Lung (tissue), 12 donors: ENCODE results near the gene PDE1C. TPM values are rescaled to one million over a fixed set of nuclear protein-coding genes. Genes with fewer than 3 reads are reported as not detected.

ENCODE experiments used
- ATAC-seq: fragments of 200-7000 bp; cut with Tn5 transposase; one replicate; pipeline ENCODE4 v1.9.1; 2020; ENCODE audit warnings: moderate number of reproducible peaks; ENCODE audit not compliant: insufficient read depth, low FRiP score
- DNase-seq, 3 donors: peaks; one replicate each; pipeline ENCODE4 v3.0.0-alpha.2; 2013 to 2017
- H3K27ac ChIP-seq, 2 donors: one replicate each; pipeline ENCODE4 v1.5.1; 2013; ENCODE audit warnings: mild to moderate bottlenecking in 2 of 2, moderate library complexity in 2 of 2, control low read depth in 1 of 2, inconsistent platforms in 1 of 2, low read depth in 1 of 2, low read length in 1 of 2
- H3K27me3 ChIP-seq, 3 donors: one replicate each; pipeline ENCODE4 v1.5.1; 2013; ENCODE audit warnings: low read length in 2 of 3; ENCODE audit not compliant: control insufficient read depth in 3 of 3, insufficient read depth in 3 of 3
- H3K36me3 ChIP-seq, 4 donors: one replicate each; pipeline ENCODE4 v1.5.1; 2013; ENCODE audit warnings: low read length in 4 of 4, mild to moderate bottlenecking in 1 of 4, moderate library complexity in 1 of 4; ENCODE audit not compliant: control insufficient read depth in 4 of 4, insufficient read depth in 4 of 4
- H3K4me1 ChIP-seq, 5 donors: one replicate each; pipeline ENCODE4 v1.5.1; 2013; ENCODE audit warnings: low read length in 5 of 5, mild to moderate bottlenecking in 2 of 5, moderate library complexity in 1 of 5; ENCODE audit not compliant: control insufficient read depth in 5 of 5, insufficient read depth in 5 of 5
- H3K4me3 ChIP-seq: one replicate; pipeline ENCODE4 v1.5.1; 2013; ENCODE audit warnings: mild to moderate bottlenecking, control low read depth, moderate library complexity
- H3K9ac ChIP-seq, 2 donors: one replicate each; pipeline ENCODE4 v1.5.1; 2013; ENCODE audit warnings: low read length in 2 of 2, control low read depth in 1 of 2; ENCODE audit not compliant: insufficient read depth in 1 of 2
- H3K9me3 ChIP-seq, 4 donors: one replicate each; pipeline ENCODE4 v1.5.1; 2013; ENCODE audit warnings: low read length in 3 of 4, mild to moderate bottlenecking in 1 of 4, moderate library complexity in 1 of 4; ENCODE audit not compliant: control insufficient read depth in 4 of 4, insufficient read depth in 3 of 4
- WGBS, 2 donors: extraction: QIAGEN DNeasy Blood & Tissue Kit; methylation state at CpG; one replicate each; pipeline ENCODE4 v1.1.7; 2013; 5-methylcytosine and 5-hydroxymethylcytosine counted together
- polyA plus RNA-seq, 2 donors: library from polyadenylated mRNA; stranded (reverse); fragments of 200-250 nt; gene quantifications; one replicate each; pipeline ENCODE4 v1.2.1, GENCODE V29; 2013
- total RNA-seq, 2 donors: library from RNA; depleted of rRNA in 1 of 2; stranded (reverse); fragments of >200 nt in 1 of 2; gene quantifications; one replicate each; pipeline ENCODE4 v1.2.1, GENCODE V29; 2014 to 2021
- TF ChIP-seq, protein P1 (sequence below): IDR thresholded peaks from 2 replicates; pipeline ENCODE4 v1.5.1; 2012; ENCODE audit warnings: mild to moderate bottlenecking; ENCODE audit errors: control extremely low read depth, extremely low read depth
- donor health status: control.
- donor health status: control.
- donor health status: Bipolar disorder and iron deficiency.
- donor health status: healthy.
- donor health status: DM: yes; HTN: yes; CAD: no.

PDE1C gene
- total and polyA plus RNA-seq, 4 donors = 1.9 to 14.3 (median 6.1) TPM

DNA sequence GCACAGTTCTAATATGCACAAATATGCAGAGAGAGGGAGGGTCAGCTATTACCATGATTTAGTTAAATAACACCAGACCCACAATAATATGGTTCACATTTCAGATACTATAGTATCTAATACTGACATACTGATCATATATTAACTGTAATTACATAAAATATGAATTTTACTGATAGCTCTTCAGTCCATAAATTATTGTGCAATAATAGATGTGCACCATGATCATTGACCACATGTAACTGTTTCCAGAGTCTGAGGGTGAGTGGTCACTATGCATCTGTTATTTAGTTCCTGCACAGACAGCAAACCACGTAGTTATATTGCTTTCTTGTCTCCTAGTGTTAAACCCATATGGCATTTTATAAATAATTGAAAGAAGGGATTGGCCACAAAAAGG is 353.9 kb downstream of the PDE1C start:
- Histone ChIP-seq H3K27ac (no peak overlapping the region), H3K4me3 (no peak overlapping the region), H3K9ac (no peak overlapping the region), H3K36me3 (no peaks in the 10 kb centered on the region), H3K4me1 (no peaks in the 10 kb centered on the region), H3K9me3 (peaks cover 0 to 10% (median 0%) of the 10 kb centered on the region in 4 donors), H3K27me3 (no peaks in the 10 kb centered on the region)
- ATAC-seq (no peak), DNase-seq (no peak)
- WGBS, 2 donors = 69 to 70% methylated on average over 1 of the region's 1 CpG
- TF ChIP-seq, protein P1, sequence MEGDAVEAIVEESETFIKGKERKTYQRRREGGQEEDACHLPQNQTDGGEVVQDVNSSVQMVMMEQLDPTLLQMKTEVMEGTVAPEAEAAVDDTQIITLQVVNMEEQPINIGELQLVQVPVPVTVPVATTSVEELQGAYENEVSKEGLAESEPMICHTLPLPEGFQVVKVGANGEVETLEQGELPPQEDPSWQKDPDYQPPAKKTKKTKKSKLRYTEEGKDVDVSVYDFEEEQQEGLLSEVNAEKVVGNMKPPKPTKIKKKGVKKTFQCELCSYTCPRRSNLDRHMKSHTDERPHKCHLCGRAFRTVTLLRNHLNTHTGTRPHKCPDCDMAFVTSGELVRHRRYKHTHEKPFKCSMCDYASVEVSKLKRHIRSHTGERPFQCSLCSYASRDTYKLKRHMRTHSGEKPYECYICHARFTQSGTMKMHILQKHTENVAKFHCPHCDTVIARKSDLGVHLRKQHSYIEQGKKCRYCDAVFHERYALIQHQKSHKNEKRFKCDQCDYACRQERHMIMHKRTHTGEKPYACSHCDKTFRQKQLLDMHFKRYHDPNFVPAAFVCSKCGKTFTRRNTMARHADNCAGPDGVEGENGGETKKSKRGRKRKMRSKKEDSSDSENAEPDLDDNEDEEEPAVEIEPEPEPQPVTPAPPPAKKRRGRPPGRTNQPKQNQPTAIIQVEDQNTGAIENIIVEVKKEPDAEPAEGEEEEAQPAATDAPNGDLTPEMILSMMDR = no peak

DNA sequence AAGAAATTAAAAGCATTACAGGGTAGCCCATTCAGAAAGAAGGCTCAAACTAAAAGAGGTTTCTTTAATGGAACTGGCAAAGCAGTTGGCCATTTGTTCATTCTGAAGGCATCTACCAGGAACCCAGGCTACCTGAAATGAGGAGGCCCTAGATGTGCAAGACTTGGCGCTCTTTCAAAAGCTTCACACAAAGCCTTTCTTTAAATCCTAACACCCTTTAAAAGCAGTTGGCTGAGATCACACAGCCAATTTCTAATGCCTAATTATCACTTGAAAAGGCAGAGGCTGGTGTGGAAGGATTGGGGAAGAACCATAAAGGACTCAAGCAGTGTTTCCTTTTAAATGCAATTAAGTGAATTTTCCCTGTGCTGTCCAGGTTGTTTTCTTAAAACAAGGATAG is 360.0 kb downstream of the PDE1C start:
- no peak for DNase-seq
- 80 to 82% methylated on average over 1 of the region's 1 CpG for WGBS, 2 donors
- H3K36me3 ChIP-seq = no peaks in the 10 kb centered on the region
- ATAC-seq = no peak
- H3K9ac ChIP-seq = no peak overlapping the region
- peaks cover 0 to 12% (median 0%) of the 10 kb centered on the region in 4 donors for H3K9me3 ChIP-seq
- TF ChIP-seq, protein P1 = no peak
- H3K4me3 ChIP-seq = no peak overlapping the region
- H3K4me1 ChIP-seq = no peaks in the 10 kb centered on the region
- H3K27me3 ChIP-seq = no peaks in the 10 kb centered on the region
- H3K27ac ChIP-seq = no peak overlapping the region

DNA sequence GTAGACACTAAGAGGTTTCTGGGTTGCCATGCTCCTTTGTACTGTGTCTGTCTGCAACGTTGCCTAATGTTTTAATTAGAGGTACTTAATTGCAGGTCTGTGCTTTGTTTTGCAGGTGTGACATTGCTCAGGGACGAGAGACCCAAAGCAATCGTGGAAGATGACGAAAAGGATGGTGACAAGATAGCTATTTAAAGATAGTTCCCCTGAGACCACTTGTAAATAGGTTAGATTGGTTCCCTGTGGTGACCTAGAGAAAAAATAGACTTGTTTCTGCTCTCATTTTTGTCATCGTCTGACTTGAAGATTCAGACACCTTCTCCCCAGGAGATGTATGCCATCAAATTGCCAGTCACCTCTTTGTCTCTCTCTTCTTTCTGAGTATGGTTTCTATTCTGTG is 363.1 kb downstream of the PDE1C start:
- no peak for DNase-seq
- TF ChIP-seq, protein P1 = no peak
- Histone ChIP-seq H3K4me3 (no peak overlapping the region), H3K4me1 (no peaks in the 10 kb centered on the region), H3K27me3 (no peaks in the 10 kb centered on the region), H3K36me3 (no peaks in the 10 kb centered on the region), H3K9ac (no peak overlapping the region), H3K27ac (no peak overlapping the region), H3K9me3 (peaks cover 0 to 3% (median 0%) of the 10 kb centered on the region in 4 donors)
- WGBS, 2 donors = 55 to 61% methylated on average over 5 of the region's 5 CpGs
- ATAC-seq = no peak

DNA sequence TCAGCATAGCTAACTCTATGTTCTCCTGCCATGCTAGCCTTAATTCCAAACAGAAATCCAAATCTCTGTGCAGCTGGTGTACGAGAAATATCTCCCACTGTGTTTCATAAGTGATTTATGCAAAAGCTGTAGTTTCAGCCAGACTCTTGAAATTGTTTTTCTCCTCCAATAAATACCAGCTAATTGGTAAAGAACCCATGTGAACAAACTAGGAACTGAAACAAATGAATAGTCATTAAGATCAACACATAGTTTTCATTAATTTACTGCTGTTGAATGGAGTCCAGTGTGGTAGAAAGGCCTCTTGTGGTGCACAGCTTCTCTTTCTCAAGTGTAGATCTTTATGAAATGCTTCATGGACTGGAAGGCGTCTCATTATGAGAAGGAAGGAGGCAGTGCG is 364.8 kb downstream of the PDE1C start:
- no peak for DNase-seq
- 90 to 92% methylated on average over 3 of the region's 3 CpGs for WGBS, 2 donors
- Histone ChIP-seq H3K9me3 (peaks cover 0 to 3% (median 0%) of the 10 kb centered on the region in 4 donors), H3K27me3 (no peaks in the 10 kb centered on the region), H3K27ac (no peak overlapping the region), H3K36me3 (no peaks in the 10 kb centered on the region), H3K4me1 (no peaks in the 10 kb centered on the region), H3K4me3 (no peak overlapping the region), H3K9ac (no peak overlapping the region)
- no peak for ATAC-seq
- TF ChIP-seq, protein P1 = no peak
